ENCODE data around the gene PTPRG. TPM values are rescaled to one million over a fixed set of nuclear protein-coding genes. Genes with fewer than 3 reads are reported as not detected.

PTPRG gene
- polyA plus RNA-seq, 3 donors = not detected

DNA sequence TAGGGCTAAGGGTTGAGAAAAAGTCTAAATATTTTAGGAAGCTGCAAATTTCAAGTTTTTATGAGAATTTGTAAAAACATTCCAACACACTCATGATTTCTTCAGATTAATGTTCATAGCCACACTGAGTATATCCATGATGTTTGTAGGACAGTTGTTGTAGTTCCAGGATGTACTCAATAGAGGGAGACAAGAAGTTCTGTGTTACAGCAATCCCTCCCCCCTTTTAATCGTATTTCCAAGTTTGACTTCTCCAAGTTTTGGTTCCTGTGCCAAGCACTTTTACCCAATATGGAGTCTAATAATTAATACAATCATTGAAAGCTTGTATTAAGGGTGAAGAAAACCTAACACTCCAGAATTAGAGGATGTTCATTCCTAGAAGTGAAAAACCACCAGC, 668.5 kb downstream of the PTPRG start:
- Histone ChIP-seq H3K4me1 (ENCODE audit: control insufficient read depth in 1 of 2, insufficient read depth in 2 of 2, low read length in 2 of 2) (no peaks in the 10 kb centered on the region), H3K79me2 (ENCODE audit: insufficient read depth, low read length) (no peaks in the 10 kb centered on the region), H3K27me3 (ENCODE audit: control insufficient read depth in 2 of 2, insufficient read depth in 2 of 2, low read length in 2 of 2) (no peaks in the 10 kb centered on the region), H4K20me1 (ENCODE audit: insufficient read depth, low read length) (no peaks in the 10 kb centered on the region), H3K36me3 (replicated peaks in 1 of 2; ENCODE audit: control insufficient read depth in 1 of 2, insufficient read depth in 2 of 2, low read length in 2 of 2) (no peaks in the 10 kb centered on the region), H3K4me2 (replicated peaks; ENCODE audit: extremely low read depth, low read length, poor library complexity, severe bottlenecking) (no peak overlapping the region), H3K4me3 (replicated peaks in 1 of 3; ENCODE audit: low read depth in 2 of 3, low read length in 3 of 3) (no peak overlapping the region), H3K9me3 (replicated peaks in 1 of 2; ENCODE audit: control insufficient read depth in 1 of 2, insufficient read depth in 1 of 2, low read length in 2 of 2) (no peaks in the 10 kb centered on the region), H3K27ac (ENCODE audit: low read depth in 1 of 2, low read length in 2 of 2) (no peak overlapping the region), H3K9ac (ENCODE audit: insufficient read depth, low read length, poor library complexity, severe bottlenecking) (no peak overlapping the region), H2AFZ (ENCODE audit: insufficient read depth, low read depth, low read length, poor library complexity, severe bottlenecking) (no peak overlapping the region)
- Mint-ChIP-seq H3K36me3 (no peaks in the 10 kb centered on the region), H3K9me3 (peaks cover 0 to 8% (median 0%) of the 10 kb centered on the region in 7 donors), H3K4me3 (no peak overlapping the region), H3K27ac (no peak overlapping the region), H3K4me1 (no peaks in the 10 kb centered on the region), H3K27me3 (ENCODE audit: low read depth in 3 of 3) (peaks cover 4 to 12% (median 6%) of the 10 kb centered on the region in 3 donors)
- WGBS (ENCODE audit: insufficient coverage) = no CpG with 5 or more reads among the region's 1 CpG
- intact Hi-C loops (cut with micrococcal nuclease) = no loop called here
- DNase-seq = no peak
- TF ChIP-seq, protein P1, sequence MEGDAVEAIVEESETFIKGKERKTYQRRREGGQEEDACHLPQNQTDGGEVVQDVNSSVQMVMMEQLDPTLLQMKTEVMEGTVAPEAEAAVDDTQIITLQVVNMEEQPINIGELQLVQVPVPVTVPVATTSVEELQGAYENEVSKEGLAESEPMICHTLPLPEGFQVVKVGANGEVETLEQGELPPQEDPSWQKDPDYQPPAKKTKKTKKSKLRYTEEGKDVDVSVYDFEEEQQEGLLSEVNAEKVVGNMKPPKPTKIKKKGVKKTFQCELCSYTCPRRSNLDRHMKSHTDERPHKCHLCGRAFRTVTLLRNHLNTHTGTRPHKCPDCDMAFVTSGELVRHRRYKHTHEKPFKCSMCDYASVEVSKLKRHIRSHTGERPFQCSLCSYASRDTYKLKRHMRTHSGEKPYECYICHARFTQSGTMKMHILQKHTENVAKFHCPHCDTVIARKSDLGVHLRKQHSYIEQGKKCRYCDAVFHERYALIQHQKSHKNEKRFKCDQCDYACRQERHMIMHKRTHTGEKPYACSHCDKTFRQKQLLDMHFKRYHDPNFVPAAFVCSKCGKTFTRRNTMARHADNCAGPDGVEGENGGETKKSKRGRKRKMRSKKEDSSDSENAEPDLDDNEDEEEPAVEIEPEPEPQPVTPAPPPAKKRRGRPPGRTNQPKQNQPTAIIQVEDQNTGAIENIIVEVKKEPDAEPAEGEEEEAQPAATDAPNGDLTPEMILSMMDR (IDR thresholded peaks at IDR 0.05) = peak; percentile 17

DNA sequence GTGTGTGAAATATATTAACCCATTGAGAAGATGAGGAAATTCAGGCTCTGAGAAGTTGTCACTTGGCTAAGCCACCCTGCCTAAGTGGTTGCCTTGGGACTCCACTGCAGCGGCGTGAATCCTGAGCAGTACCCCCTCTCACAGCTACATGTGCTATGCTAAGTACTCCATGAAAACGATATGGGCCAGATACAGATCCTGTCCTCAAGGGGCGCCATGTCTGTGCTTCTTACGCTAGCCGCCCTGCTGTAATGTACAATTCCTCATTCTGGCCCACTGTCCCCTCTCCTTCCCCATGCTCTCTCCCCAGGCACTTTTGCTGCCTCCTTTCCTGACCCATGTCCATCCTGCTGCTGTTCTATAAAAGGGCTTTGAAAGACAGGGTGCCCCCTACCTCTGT, 671.7 kb downstream of the PTPRG start:
- TF ChIP-seq, protein P1 (IDR thresholded peaks at IDR 0.05) = no peak
- no peak overlapping the region for H3K27ac Mint-ChIP-seq
- no peaks in the 10 kb centered on the region for H3K4me1 ChIP-seq (ENCODE audit: control insufficient read depth in 1 of 2, insufficient read depth in 2 of 2, low read length in 2 of 2)
- H3K27ac ChIP-seq (ENCODE audit: low read depth in 1 of 2, low read length in 2 of 2) = no peak overlapping the region
- peaks cover 0 to 5% (median 0%) of the 10 kb centered on the region in 7 donors for H3K9me3 Mint-ChIP-seq
- intact Hi-C loops (cut with micrococcal nuclease) = no loop called here
- H3K36me3 Mint-ChIP-seq = no peaks in the 10 kb centered on the region
- H3K4me2 ChIP-seq (replicated peaks; ENCODE audit: extremely low read depth, low read length, poor library complexity, severe bottlenecking) = no peak overlapping the region
- peaks cover 4 to 8% (median 4%) of the 10 kb centered on the region in 3 donors for H3K27me3 Mint-ChIP-seq (ENCODE audit: low read depth in 3 of 3)
- H3K36me3 ChIP-seq (replicated peaks in 1 of 2; ENCODE audit: control insufficient read depth in 1 of 2, insufficient read depth in 2 of 2, low read length in 2 of 2) = no peaks in the 10 kb centered on the region
- 98% methylated on average over 6 of the region's 6 CpGs for WGBS (ENCODE audit: insufficient coverage)
- peaks cover under 1% of the 10 kb centered on the region for H3K4me1 Mint-ChIP-seq
- no peak overlapping the region for H3K4me3 ChIP-seq (replicated peaks in 1 of 3; ENCODE audit: low read depth in 2 of 3, low read length in 3 of 3)
- no peak overlapping the region for H3K9ac ChIP-seq (ENCODE audit: insufficient read depth, low read length, poor library complexity, severe bottlenecking)
- no peaks in the 10 kb centered on the region for H3K9me3 ChIP-seq (replicated peaks in 1 of 2; ENCODE audit: control insufficient read depth in 1 of 2, insufficient read depth in 1 of 2, low read length in 2 of 2)
- H3K79me2 ChIP-seq (ENCODE audit: insufficient read depth, low read length) = no peaks in the 10 kb centered on the region
- H4K20me1 ChIP-seq (ENCODE audit: insufficient read depth, low read length) = no peaks in the 10 kb centered on the region
- no peaks in the 10 kb centered on the region for H3K27me3 ChIP-seq (ENCODE audit: control insufficient read depth in 2 of 2, insufficient read depth in 2 of 2, low read length in 2 of 2)
- no peak overlapping the region for H2AFZ ChIP-seq (ENCODE audit: insufficient read depth, low read depth, low read length, poor library complexity, severe bottlenecking)
- H3K4me3 Mint-ChIP-seq = no peak overlapping the region
- no peak for DNase-seq
